Mucosa of descending colon (tissue), 3 donors: Measurements from ENCODE around the gene TAGLN2. TPM values are rescaled to one million over a fixed set of nuclear protein-coding genes. Genes with fewer than 3 reads are reported as not detected.

Experiments
- ATAC-seq: fragments of 200-7000 bp; cut with Tn5 transposase; one replicate; pipeline ENCODE4 v1.9.1; 2020; ENCODE audit warnings: mild to moderate bottlenecking, moderate library complexity
- DNase-seq, 3 donors: peaks; one replicate each; pipeline ENCODE4 v3.0.0-alpha.2; 2020
- H3K36me3 ChIP-seq: fragments of 200-600 bp; one replicate; pipeline ENCODE4 v1.8.0; 2021; ENCODE audit warnings: low read depth, mild to moderate bottlenecking
- H3K4me1 ChIP-seq: fragments of 200-600 bp; one replicate; pipeline ENCODE4 v1.8.0; 2021; ENCODE audit warnings: low read depth, mild to moderate bottlenecking
- H3K4me3 ChIP-seq: fragments of 200-600 bp; one replicate; pipeline ENCODE4 v1.8.0; 2021; ENCODE audit warnings: mild to moderate bottlenecking
- H3K9me3 ChIP-seq: fragments of 200-600 bp; one replicate; pipeline ENCODE4 v1.8.0; 2021; ENCODE audit warnings: mild to moderate bottlenecking
- intact Hi-C, 2 donors: fragments of 100-400 bp; cut with DNase I in 1 of 2; cut with micrococcal nuclease in 1 of 2; formaldehyde crosslinking; loops; one replicate each; pipeline versions ENCODE4 v1.11.0 to v1.11.1; 2022; cut with DNase I, micrococcal nuclease
- total RNA-seq, 3 donors: library from RNA; stranded (reverse); fragmentation: NEBNext Ultra II Directional in 2 of 3; extraction: Animal tissue kit (Norgen Biotek cat#: 25700) in 2 of 3; gene quantifications; one replicate each; pipeline versions ENCODE4 v1.2.1 to v1.2.4, GENCODE V29; 2021 to 2023
- TF ChIP-seq, protein P1 (sequence below): fragments of 200-600 bp; IDR thresholded peaks from one replicate; pipeline ENCODE4 v1.8.0; 2022; ENCODE audit warnings: antibody characterized with exemption, mild to moderate bottlenecking
- donor health status: DM: no; HTN: no; CAD: no; lungs with moderate emphysema.
- donor health status: DM: no; HTN: no; CAD: no.
- donor health status: DM: no; HTN: yes; CAD: no.

The TAGLN2 gene
- total RNA-seq, 3 donors from 2014 or later: 137 to 296 (median 264) TPM

DNA sequence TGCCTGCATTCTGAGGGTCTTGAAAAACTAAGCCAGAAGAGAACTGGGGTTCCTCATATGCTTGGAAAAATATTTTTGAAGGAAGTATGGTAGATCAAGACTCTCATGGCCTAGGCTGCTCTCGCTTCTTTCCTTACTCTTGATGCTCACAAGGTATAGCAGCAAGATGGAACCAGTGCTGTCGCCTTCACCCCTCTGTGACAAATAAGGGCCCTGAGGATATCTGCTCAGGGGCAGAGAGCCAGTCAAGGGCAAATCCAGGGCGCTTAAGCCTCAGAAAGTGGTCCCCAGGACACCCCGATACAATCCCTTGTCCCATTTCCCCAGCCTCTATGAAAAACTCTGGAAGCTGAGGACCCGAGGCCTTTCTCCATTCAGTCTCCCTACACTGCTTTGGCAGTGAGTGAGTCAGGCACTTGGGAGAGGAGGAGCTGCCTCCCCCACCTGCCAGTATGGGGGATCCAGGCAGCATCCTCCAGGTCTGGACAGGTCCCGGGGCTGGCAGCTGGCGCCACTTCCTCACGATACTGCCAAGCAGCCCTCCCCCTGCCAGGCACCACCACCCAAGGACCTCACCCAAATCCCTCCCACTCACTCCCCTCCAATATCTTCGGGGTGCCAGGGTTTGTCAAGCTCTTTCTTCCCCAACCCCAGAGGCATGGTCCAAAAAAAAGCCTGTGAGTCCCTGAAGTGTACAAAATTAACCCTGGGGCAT lies 18.8 kb upstream of the TAGLN2 start:
- H3K4me1 ChIP-seq: peaks cover 43% of the 10 kb centered on the region
- DNase-seq: no peak

DNA sequence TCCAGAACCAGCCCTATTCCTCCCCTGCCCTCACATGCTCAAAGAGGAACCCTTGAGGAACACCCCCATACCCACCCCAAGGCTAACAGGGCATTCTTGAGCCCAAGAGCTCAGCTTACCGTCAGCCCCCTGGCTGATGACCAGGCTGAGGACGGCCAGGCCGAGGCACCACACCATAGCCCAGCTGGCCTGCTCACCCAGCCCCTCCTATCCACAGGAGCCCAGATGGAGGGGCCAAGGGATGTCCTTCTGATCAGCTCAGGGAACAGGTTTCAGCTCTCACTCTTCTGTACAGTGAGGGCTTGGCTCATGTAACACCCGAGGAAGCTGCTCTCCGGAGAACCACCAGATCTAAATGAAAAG lies 18.0 kb upstream of the TAGLN2 start:
- TF ChIP-seq, protein P1, sequence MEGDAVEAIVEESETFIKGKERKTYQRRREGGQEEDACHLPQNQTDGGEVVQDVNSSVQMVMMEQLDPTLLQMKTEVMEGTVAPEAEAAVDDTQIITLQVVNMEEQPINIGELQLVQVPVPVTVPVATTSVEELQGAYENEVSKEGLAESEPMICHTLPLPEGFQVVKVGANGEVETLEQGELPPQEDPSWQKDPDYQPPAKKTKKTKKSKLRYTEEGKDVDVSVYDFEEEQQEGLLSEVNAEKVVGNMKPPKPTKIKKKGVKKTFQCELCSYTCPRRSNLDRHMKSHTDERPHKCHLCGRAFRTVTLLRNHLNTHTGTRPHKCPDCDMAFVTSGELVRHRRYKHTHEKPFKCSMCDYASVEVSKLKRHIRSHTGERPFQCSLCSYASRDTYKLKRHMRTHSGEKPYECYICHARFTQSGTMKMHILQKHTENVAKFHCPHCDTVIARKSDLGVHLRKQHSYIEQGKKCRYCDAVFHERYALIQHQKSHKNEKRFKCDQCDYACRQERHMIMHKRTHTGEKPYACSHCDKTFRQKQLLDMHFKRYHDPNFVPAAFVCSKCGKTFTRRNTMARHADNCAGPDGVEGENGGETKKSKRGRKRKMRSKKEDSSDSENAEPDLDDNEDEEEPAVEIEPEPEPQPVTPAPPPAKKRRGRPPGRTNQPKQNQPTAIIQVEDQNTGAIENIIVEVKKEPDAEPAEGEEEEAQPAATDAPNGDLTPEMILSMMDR: no peak
- intact Hi-C loops: no loop called here
- Histone ChIP-seq H3K9me3 (no peaks in the 10 kb centered on the region), H3K4me1 (peaks cover 43% of the 10 kb centered on the region), H3K4me3 (no peak overlapping the region), H3K36me3 (no peaks in the 10 kb centered on the region)
- ATAC-seq (no peak), DNase-seq (no peak)

More for the DNA sequence above, 18.8 kb upstream of the TAGLN2 start:
- ATAC-seq: no peak
- Histone ChIP-seq H3K4me3 (no peak overlapping the region), H3K36me3 (no peaks in the 10 kb centered on the region), H3K9me3 (no peaks in the 10 kb centered on the region)
- TF ChIP-seq, protein P1: no peak
- intact Hi-C loops: no loop called here

DNA sequence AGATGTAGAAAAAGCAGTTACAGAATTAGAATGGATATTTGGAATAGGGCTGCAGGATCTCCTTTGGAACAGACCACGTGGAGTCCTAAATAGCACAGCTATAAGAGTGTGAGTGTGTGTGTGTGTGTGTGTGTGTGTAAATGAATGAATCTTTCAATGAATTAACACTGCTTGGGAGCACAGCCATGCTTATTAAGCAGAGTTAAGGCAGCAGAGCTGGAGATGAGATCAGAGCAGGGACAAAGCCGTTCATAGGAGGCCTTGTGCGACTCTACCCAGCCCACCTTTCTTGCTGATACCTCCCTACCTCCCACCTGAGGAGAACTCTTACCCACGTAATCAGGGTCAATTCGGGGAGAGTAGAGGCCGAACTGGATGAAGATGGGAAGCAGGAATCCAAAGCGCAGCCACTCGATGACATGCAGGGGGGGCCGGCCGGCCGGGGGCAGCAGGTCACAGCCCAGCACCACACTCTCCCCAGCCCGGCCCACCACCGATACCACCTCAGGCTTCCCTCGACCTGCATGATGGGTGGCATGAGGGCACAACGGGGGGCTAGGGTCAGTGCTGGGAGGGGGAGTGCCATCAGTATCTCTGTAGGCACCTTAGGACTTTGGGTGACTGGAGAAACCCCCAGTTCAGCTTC lies 17.4 kb upstream of the TAGLN2 start:
- peaks cover 47% of the 10 kb centered on the region for H3K4me1 ChIP-seq
- no peak overlapping the region for H3K4me3 ChIP-seq
- intact Hi-C loops: no loop called here
- no peaks in the 10 kb centered on the region for H3K36me3 ChIP-seq
- DNase-seq (no peak), ATAC-seq (no peak)
- H3K9me3 ChIP-seq: no peaks in the 10 kb centered on the region
- TF ChIP-seq, protein P1: no peak

DNA sequence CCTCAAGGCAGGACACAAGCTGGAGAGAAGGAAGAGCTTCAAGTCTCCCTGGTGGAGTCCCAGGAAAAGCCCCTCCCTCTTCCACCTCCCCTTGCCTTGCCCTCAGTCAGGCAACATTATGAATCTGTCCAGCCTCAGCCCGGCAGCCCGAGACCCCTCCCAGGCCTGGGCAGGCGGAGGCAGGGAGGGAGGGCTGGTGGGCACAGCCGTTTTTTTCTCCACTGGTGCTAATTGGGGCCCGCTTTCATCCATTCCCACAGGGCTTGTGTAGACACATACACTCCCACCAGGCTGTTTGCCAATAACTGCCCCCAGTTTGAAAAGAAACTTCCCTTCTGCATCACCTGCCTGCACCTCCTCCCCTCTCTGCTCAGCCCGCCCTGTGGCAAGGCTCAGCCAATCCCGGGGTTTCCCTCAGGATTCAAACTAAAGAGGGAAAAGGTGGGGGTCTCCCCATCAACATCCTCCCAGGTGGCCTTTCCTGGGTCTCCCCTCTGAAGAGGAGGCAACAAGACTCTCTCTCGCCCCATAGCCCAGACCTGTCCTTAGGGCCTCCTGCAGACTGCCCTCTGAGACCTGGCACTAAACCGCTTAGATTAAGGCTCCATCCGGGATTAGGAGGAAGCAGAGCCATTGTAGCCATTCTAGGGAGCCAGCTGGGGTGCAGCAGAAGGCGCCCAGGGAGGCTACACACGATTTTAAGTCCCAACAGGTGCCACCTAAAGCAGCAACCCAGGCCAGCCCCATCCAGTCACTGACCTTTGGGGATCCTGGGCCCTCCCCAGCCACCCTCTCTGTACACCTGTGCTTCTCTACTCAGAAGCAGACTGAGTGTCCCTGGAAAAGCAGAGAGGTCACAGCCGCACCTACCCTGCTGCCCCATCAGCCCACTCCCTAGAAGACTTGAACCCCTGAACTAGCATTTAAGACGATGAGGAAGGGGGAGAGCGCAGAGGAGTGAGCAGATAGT lies 16.6 kb upstream of the TAGLN2 start:
- no peak for ATAC-seq
- H3K4me3 ChIP-seq: no peak overlapping the region

DNA sequence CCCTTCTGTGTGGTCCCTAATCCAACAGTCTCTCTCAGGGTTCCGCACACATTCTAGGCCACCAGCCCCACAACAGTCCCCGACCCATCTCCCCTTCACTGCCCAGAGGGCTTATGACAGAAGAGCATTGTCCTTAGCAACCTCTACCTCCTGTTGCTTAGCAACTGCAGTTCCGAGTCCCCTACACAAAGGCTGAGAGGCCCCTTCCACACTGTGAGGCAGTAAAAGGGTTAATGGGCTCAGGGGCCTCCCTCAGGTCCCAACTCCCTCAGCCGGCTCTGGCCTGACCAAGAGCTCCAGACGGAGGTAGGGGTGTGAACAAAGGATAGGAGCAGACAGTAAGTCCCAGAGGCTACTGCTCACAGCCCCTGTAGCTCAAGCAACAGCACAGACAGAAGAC lies 15.8 kb upstream of the TAGLN2 start:
- Histone ChIP-seq H3K4me3 (no peak overlapping the region), H3K36me3 (no peaks in the 10 kb centered on the region), H3K4me1 (peaks cover 57% of the 10 kb centered on the region), H3K9me3 (no peaks in the 10 kb centered on the region)
- intact Hi-C loops: no loop called here
- DNase-seq (no peak), ATAC-seq (no peak)
- TF ChIP-seq, protein P1: no peak

More for the DNA sequence above, 16.6 kb upstream of the TAGLN2 start:
- intact Hi-C loops: no loop called here
- Histone ChIP-seq H3K36me3 (no peaks in the 10 kb centered on the region), H3K4me1 (peaks cover 55% of the 10 kb centered on the region), H3K9me3 (no peaks in the 10 kb centered on the region)
- TF ChIP-seq, protein P1: no peak
- no peak for DNase-seq
